ENCODE data around the gene HRC.
"Not testable (repeated sequence)": the region's sequence is repeated elsewhere in the genome, so short reads cannot be mapped to it uniquely, and the experiment has no call there.

HRC gene

DNA sequence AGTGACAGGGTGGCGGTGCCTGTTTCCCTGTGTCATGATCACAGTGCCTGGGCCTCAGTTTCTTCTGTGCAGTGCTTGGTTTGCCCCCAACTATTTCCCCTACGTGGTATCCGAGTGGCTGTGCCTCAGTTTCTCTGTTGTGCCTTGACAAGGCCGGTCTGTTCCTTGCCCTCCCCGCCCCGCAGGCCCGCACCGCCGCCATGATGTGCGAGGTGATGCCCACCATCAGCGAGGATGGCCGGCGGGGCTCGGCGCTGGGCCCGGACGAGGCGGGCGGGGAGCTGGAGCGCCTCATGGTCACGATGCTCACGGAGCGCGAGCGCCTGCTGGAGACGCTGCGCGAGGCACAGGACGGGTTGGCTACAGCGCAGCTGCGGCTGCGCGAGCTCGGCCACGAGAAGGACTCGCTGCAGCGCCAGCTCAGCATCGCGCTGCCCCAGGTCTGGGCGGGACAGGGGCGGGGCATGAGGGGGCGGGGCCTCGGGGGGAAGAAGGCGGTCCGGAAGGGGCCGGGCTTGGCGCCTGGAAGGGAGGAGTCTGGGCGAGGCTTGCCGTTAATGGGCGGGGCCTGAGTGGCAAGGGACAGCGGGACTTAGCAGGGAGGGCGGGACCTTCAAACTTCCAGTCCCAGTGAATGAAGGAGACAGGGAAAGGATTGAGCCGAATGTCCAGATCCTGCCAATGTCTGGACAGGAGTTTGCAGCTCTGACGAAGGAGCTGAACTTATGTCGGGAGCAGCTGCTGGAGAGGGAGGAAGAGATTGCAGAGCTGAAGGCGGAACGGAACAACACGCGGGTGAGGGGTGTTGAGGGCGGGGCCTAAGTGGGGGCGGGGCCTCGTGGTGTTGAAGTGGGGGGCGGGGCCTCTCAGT, 27.3 kb downstream of the HRC start:
- TF ChIP-seq, protein P1, sequence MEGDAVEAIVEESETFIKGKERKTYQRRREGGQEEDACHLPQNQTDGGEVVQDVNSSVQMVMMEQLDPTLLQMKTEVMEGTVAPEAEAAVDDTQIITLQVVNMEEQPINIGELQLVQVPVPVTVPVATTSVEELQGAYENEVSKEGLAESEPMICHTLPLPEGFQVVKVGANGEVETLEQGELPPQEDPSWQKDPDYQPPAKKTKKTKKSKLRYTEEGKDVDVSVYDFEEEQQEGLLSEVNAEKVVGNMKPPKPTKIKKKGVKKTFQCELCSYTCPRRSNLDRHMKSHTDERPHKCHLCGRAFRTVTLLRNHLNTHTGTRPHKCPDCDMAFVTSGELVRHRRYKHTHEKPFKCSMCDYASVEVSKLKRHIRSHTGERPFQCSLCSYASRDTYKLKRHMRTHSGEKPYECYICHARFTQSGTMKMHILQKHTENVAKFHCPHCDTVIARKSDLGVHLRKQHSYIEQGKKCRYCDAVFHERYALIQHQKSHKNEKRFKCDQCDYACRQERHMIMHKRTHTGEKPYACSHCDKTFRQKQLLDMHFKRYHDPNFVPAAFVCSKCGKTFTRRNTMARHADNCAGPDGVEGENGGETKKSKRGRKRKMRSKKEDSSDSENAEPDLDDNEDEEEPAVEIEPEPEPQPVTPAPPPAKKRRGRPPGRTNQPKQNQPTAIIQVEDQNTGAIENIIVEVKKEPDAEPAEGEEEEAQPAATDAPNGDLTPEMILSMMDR (IDR thresholded peaks at IDR 0.05; ENCODE audit: low read depth, low read length, missing control alignments): peak; percentile 9
- in situ Hi-C loops (cut with HindIII; ENCODE audit: low sequenced_read_pairs): no loop called here
- peak; percentile 85 for DNase-seq (ENCODE audit: low read depth)

DNA sequence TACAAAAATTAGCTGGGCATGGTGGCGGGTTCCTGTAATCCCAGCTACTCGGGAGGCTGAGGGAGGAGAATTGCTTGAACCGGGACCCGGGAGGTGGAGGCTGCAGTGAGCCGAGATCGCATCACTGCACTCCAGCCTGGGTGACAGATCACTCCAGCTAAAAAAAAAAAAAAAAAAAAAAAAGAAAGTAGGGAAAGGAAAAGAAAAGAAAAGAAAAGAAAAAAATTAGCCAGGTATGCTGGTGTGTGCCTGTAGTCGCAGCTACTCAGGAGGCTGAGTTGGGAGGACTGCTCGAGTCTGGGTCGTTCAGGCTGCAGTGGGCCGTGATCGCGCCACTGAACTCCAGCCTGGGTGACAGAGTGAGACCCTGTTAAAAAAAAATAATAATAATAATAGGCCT, 28.0 kb downstream of the HRC start:
- in situ Hi-C loops (cut with HindIII; ENCODE audit: low sequenced_read_pairs); DNase-seq (ENCODE audit: low read depth); H3K4me3 ChIP-seq (ENCODE audit: low read depth, low read length): not testable (repeated sequence)

More for the DNA sequence above, 27.3 kb downstream of the HRC start:
- H3K4me3 ChIP-seq (ENCODE audit: low read depth, low read length): peak overlapping the region; percentile 29

DNA sequence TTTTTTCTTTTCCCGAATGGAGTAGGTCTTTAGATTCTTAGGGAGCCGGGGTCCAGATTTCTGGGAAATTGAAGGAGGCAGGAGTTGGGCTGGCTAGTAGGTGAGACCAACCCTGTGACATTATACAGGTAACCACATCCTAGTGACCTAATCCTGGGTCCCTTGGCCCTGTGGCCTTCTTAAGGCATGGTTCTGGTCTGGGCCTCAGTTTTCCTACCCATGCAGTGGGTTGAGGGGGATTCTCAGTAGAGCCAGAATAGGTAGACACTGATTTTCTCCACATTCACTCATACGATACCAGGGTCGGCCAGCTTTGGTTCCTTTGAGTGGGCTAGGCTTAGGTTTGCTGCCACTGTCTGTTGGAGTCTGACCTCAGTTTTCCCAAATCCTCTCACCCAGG, 28.6 kb downstream of the HRC start:
- TF ChIP-seq, protein P1 (IDR thresholded peaks at IDR 0.05; ENCODE audit: low read depth, low read length, missing control alignments): no peak
- H3K4me3 ChIP-seq (ENCODE audit: low read depth, low read length): no peak overlapping the region
- DNase-seq (ENCODE audit: low read depth): no peak
- in situ Hi-C loops (cut with HindIII; ENCODE audit: low sequenced_read_pairs): no loop called here

DNA sequence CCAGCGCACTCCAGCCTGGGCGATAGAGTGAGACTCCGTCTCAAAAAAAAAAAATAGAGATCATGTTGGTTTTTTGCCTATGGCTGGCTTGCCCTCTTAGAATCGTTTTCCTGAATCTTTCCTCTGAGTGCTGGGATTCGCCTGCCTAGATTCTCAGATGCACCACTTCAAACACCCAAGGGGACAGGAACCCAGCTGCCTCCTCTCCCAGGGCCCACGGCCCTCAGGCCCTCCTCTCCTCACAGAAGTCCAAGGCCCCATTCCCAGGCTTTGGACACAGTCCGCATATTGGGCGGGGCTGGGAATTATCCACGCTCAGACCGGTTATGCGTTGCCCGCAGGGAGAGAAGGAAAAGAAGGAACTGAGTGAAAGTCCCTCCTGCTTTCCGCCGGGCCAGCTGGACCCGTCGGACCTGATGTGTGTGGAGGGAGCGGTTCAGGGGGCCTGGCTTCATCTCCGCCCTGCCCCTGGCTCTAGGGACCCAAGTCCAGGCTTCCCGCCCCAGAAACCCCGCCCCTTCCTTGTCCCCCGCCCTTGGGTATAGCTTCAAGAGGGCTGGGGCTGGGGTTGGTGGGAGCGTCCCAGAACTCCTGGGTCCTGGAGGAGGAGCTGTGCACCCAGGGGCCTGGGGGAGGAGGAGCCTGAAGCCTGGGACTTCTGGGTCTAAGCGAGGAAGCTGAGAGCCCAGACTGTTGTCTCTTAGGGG, 30.0 kb downstream of the HRC start:
- no peak overlapping the region for H3K4me3 ChIP-seq (ENCODE audit: low read depth, low read length)
- no peak for DNase-seq (ENCODE audit: low read depth)
- in situ Hi-C loops (cut with HindIII; ENCODE audit: low sequenced_read_pairs): no loop called here
- TF ChIP-seq, protein P1 (IDR thresholded peaks at IDR 0.05; ENCODE audit: low read depth, low read length, missing control alignments): no peak

DNA sequence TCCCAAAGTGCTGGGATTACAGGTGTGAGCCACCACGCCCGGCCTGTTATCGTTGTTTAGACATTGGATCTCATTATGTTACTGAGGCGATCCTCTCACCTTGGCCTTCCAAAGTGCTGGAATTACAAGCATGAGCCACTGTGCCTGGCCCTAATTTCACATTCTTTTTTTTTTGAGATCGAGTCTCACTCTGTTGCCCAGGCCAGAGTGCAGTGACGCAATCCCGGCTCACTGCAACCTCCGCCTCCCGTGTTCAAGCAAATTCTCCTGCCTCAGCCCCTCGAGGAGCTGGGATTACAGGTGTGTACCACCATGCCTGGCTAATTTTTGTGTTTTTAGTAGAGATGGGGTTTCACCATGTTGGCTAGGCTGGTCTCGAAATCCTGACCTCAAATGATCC, 31.9 kb downstream of the HRC start:
- H3K4me3 ChIP-seq (ENCODE audit: low read depth, low read length): not testable (repeated sequence)

DNA sequence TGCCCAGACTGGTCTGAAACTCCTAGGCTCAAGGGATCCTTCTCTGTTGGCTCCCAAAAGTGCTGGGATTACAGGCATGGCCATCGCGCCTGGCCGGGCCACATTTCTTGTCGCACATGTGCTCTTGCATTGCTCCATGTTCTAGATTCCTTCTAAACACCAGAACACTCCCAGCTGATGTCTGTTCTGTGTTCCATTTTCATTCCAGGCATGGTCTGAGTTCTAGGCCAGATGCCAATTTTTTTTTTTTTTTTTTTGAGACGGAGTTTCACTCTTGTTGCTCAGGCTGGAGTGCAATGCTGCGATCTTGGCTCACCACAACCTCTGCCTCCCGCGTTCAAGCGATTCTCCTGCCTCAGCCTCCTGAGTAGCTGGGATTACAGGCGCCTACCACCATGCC, 33.4 kb downstream of the HRC start:
- in situ Hi-C loops (cut with HindIII; ENCODE audit: low sequenced_read_pairs); H3K4me3 ChIP-seq (ENCODE audit: low read depth, low read length); DNase-seq (ENCODE audit: low read depth): not testable (repeated sequence)

More for the DNA sequence above, 31.9 kb downstream of the HRC start:
- in situ Hi-C loops (cut with HindIII; ENCODE audit: low sequenced_read_pairs); DNase-seq (ENCODE audit: low read depth): not testable (repeated sequence)

DNA sequence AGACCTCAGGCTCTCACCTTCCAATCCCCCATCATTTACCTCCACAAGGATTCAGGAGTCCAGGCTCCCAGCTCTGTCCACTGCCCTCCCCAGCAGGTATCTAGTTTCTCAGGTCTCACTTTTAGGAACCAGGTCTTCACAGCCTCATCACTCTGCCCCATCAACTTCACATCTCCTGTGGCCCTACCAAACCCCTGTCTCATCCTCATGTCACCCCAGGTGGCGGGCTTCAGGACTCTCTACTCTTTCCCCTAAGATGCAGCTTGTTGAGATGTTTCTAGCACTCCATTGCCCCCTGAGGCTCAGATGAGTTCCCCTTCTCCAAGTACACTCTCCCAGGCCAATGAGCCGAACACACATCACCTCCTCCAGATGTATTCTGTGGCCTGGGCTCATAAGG, 34.3 kb downstream of the HRC start:
- no peak for DNase-seq (ENCODE audit: low read depth)
- in situ Hi-C loops (cut with HindIII; ENCODE audit: low sequenced_read_pairs): no loop called here
- TF ChIP-seq, protein P1 (IDR thresholded peaks at IDR 0.05; ENCODE audit: low read depth, low read length, missing control alignments): no peak
- H3K4me3 ChIP-seq (ENCODE audit: low read depth, low read length): no peak overlapping the region

DNA sequence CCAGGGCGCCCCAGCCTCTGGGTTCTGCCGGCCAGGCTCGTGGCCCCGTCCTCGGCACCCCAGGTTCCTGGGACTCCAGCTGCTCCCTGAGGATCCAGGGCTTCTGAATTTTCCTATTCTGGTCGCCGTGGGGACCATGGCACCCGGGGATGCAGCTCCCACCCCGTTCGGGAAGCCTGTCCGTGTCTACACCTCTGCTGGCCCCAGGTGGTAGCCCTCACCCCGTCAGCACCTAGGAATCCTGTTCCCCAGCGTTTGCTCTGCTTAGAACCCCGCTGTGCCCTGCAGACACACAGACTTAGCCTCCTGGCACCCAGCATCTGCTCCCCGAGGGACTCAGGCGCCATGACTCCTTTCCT, 34.9 kb downstream of the HRC start:
- no peak overlapping the region for H3K4me3 ChIP-seq (ENCODE audit: low read depth, low read length)
- TF ChIP-seq, protein P1 (IDR thresholded peaks at IDR 0.05; ENCODE audit: low read depth, low read length, missing control alignments): no peak
- no peak for DNase-seq (ENCODE audit: low read depth)
- in situ Hi-C loops (cut with HindIII; ENCODE audit: low sequenced_read_pairs): no loop called here
